ENCODE data around the gene LRRC25. TPM values are rescaled to one million over a fixed set of nuclear protein-coding genes. Genes with fewer than 3 reads are reported as not detected.

LRRC25 gene
- total RNA-seq, 4 donors from 2014 or later: 0.34 to 4.2 (median 2.3) TPM

DNA sequence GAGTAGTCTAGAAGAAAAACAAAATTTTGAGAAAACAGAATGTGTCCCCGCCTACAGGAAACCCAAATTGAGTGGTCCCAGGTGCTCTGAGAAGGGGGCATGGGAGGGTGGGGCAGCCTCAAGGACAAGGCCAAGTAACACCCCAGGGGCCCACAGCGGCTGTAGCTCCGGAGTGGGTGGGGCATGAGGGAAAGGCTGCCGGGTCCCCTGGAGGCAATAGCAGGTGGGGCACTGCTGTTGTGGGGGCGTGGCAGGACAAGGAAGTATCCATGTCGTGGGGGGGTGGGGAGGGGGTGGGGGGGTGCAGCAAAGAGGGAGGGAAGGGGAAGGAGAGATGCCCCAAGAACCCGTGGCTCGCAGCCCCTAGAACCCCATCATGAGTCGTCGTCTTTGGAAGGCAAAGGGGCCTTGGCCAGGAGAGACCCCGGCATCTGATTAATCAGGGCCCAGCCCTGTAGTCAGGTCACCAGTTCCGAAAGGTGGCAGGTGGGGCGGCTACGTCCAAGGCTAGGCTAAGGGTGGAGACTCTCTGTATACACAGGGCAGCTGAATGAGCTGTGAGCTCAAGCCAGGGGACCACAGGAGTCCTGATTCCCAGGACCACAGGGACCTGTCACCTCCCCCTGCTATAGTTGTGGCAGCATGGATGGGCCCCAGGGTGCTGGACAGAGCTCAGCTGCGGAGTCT, 48.0 kb upstream of the LRRC25 start:
- ATAC-seq (no peak), DNase-seq (no peak)
- in situ Hi-C loops (cut with MboI; ENCODE audit: low sequenced_read_pairs in 4 of 4) (no loop called here), intact Hi-C loops (cut with DNase I; ENCODE audit: low total_unique reads) (no loop called here)
- peaks cover 0 to 4% of the 10 kb centered on the region in 2 donors for H3K4me1 ChIP-seq
- peaks cover 0 to 75% of the 10 kb centered on the region in 2 donors for H3K36me3 ChIP-seq
- H3K27me3 ChIP-seq: no peaks in the 10 kb centered on the region
- no peak overlapping the region for H3K27ac ChIP-seq
- TF ChIP-seq POLR2A (IDR thresholded peaks at IDR 0.05): no peak
- TF ChIP-seq, protein P1, sequence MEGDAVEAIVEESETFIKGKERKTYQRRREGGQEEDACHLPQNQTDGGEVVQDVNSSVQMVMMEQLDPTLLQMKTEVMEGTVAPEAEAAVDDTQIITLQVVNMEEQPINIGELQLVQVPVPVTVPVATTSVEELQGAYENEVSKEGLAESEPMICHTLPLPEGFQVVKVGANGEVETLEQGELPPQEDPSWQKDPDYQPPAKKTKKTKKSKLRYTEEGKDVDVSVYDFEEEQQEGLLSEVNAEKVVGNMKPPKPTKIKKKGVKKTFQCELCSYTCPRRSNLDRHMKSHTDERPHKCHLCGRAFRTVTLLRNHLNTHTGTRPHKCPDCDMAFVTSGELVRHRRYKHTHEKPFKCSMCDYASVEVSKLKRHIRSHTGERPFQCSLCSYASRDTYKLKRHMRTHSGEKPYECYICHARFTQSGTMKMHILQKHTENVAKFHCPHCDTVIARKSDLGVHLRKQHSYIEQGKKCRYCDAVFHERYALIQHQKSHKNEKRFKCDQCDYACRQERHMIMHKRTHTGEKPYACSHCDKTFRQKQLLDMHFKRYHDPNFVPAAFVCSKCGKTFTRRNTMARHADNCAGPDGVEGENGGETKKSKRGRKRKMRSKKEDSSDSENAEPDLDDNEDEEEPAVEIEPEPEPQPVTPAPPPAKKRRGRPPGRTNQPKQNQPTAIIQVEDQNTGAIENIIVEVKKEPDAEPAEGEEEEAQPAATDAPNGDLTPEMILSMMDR (IDR thresholded peaks at IDR 0.05 in 4 of 5, conservative IDR thresholded peaks at IDR 0.05 in 1 of 5): no peak
- no peaks in the 10 kb centered on the region for H3K9me3 ChIP-seq
- H3K4me3 ChIP-seq: no peak overlapping the region

DNA sequence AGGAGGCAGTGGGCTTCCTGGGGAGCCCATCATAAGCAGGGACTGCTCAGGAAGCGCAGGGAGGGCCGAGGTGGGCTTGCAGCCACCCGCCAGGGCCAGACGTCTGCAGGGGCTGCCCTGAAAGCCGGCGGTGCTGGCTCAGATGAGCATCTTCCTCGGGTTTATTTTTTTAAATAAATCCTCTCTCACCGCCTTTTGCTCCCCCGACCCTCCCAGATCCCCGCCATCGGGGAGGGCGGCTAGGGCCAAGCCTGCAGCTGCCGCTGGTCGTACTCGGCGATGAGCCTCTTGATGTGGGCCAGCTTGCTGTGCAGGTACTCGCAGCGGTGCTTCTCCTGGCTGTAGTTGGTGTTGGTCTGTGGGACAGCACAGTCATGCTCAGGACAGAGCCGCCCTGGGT, 47.1 kb upstream of the LRRC25 start:
- peaks cover 0 to under 1% of the 10 kb centered on the region in 2 donors for H3K4me1 ChIP-seq

DNA sequence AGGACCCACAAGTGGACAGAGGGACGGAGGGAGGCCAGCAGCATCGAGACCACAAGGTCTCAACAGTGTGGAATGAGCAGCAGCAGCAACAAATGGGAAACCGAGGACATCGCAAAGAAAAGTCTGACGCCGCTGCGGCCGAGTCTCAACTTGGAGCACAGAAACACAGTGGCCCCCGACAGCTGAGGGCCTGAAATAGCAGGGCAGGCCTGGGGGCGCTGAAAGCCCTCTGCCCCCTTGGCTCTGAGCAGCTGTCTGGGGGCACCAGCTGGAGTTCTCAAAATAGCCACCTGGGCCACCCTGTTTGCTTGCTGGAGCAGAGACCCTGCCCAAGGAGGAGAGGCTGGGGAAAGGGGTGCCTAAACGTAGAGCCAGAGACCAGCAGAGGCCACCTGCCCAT, 46.4 kb upstream of the LRRC25 start:
- ATAC-seq (no peak), DNase-seq (no peak)
- no peak for TF ChIP-seq POLR2A (IDR thresholded peaks at IDR 0.05)
- TF ChIP-seq, protein P1 (IDR thresholded peaks at IDR 0.05 in 4 of 5, conservative IDR thresholded peaks at IDR 0.05 in 1 of 5): no peak
- H3K4me3 ChIP-seq: no peak overlapping the region
- H3K4me1 ChIP-seq: peaks cover under 1% of the 10 kb centered on the region in 2 donors
- H3K36me3 ChIP-seq: peaks cover 0 to 59% of the 10 kb centered on the region in 2 donors
- peaks cover 1 to 6% (median 1%) of the 10 kb centered on the region in 3 donors for H3K27me3 ChIP-seq
- intact Hi-C loops (cut with DNase I; ENCODE audit: low total_unique reads): no loop called here
- H3K9me3 ChIP-seq: no peaks in the 10 kb centered on the region
- H3K27ac ChIP-seq: no peak overlapping the region
- in situ Hi-C loops (cut with MboI; ENCODE audit: low sequenced_read_pairs in 4 of 4): no loop called here

More for the DNA sequence above, 47.1 kb upstream of the LRRC25 start:
- H3K27ac ChIP-seq: no peak overlapping the region
- no peak for TF ChIP-seq POLR2A (IDR thresholded peaks at IDR 0.05)
- TF ChIP-seq, protein P1 (IDR thresholded peaks at IDR 0.05 in 4 of 5, conservative IDR thresholded peaks at IDR 0.05 in 1 of 5): no peak
- no peak overlapping the region for H3K4me3 ChIP-seq
- no peaks in the 10 kb centered on the region for H3K9me3 ChIP-seq
- in situ Hi-C loops (cut with MboI; ENCODE audit: low sequenced_read_pairs in 4 of 4) (no loop called here), intact Hi-C loops (cut with DNase I; ENCODE audit: low total_unique reads) (no loop called here)
- no peak for DNase-seq
- H3K27me3 ChIP-seq: no peaks in the 10 kb centered on the region
- peaks cover 0 to 66% of the 10 kb centered on the region in 2 donors for H3K36me3 ChIP-seq
- ATAC-seq: no peak

DNA sequence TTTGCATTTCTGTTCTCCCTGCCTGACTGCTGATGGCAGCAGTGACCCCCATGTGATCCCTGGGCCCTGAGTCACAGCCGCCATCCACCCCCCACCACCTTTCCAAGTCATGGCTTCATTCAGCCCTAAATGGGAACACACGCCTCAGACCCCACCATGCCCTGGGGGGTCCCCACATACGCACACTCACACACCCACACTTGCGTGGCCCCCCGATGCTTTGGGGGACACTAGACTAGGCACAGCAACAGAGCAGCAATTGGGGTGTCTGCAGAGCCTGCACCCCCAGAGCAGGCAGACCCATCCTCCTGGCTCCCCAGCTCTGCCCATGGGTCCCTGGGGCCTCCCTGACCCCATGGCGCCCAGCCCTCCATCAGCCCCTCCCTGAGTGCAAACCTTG, 46.0 kb upstream of the LRRC25 start:
- H3K9me3 ChIP-seq: no peaks in the 10 kb centered on the region
- H3K27ac ChIP-seq: no peak overlapping the region
- intact Hi-C loops (cut with DNase I; ENCODE audit: low total_unique reads) (no loop called here), in situ Hi-C loops (cut with MboI; ENCODE audit: low sequenced_read_pairs in 4 of 4) (no loop called here)
- H3K4me1 ChIP-seq: peaks cover 4 to 5% of the 10 kb centered on the region in 2 donors
- no peak overlapping the region for H3K4me3 ChIP-seq
- H3K36me3 ChIP-seq: peaks cover 0 to 55% of the 10 kb centered on the region in 2 donors
- no peak for DNase-seq
- TF ChIP-seq, protein P1 (IDR thresholded peaks at IDR 0.05 in 4 of 5, conservative IDR thresholded peaks at IDR 0.05 in 1 of 5): no peak
- no peak for TF ChIP-seq POLR2A (IDR thresholded peaks at IDR 0.05)
- ATAC-seq: no peak
- peaks cover 5 to 10% (median 6%) of the 10 kb centered on the region in 3 donors for H3K27me3 ChIP-seq
